HepG2 (cell line): ENCODE results near the gene EFCAB13. TPM values are rescaled to one million over a fixed set of nuclear protein-coding genes. Genes with fewer than 3 reads are reported as not detected.
A peak's percentile ranks its signal among the peaks of the same experiment; 100 is the strongest.

Experiments
- ATAC-seq: fragments of 200-7000 bp; cut with Tn5 transposase; 3 replicates; pipeline ENCODE4 v1.9.1; 2020; ENCODE audit warnings: mild to moderate bottlenecking, moderate library complexity
- BruUV-seq: library from RNA; stranded (reverse); fragments of 400-500 nt; replicated peaks from 2 replicates; lab custom pipeline; 2021; lab: Mats Ljungman, UMichigan
- CTCF ChIA-PET: fragments of 300-600 bp; formaldehyde crosslinking; extraction: SDS; loops from one replicate; lab custom pipeline; 2021; ENCODE audit warnings: low total read pairs, inconsistent platforms, low intra/inter-chr PET ratio; lab: Yijun Ruan, JAX
- POLR2A ChIA-PET: fragments of 350-600 bp; sonication (Branson Sonifier 250); formaldehyde crosslinking; loops from one replicate; lab custom pipeline; 2020; ENCODE audit warnings: antibody characterized with exemption, inconsistent platforms; lab: Yijun Ruan, JAX
- DNase-seq: peaks from one replicate; pipeline ENCODE4 v3.0.0-alpha.2; 2015; ENCODE audit warnings: low spot score
- FAIRE-seq: peaks from 3 replicates; lab custom pipeline; 2011; peaks lifted over from hg19 to GRCh38; lab: Jason Lieb, UNC
- H2AFZ ChIP-seq: one replicate; pipeline ENCODE4 v1.6.1; 2011; ENCODE audit warnings: low read length, inconsistent platforms
- H3K27ac ChIP-seq: fragments of 300-600 bp; 3 replicates; pipeline ENCODE4 v1.8.0; 2011; ENCODE audit warnings: mixed run types, mild to moderate bottlenecking, mixed read lengths, low read length, inconsistent platforms; ENCODE audit not compliant: insufficient read depth; ENCODE audit errors: extremely low read length
- H3K27me3 ChIP-seq, 2 experiments: fragments of 200-600 bp in 1 of 2; 2 replicates in 1 of 2; 3 replicates in 1 of 2; pipeline versions ENCODE4 v1.6.0 to v1.8.0; 2011; ENCODE audit warnings: low read length in 2 of 2, mild to moderate bottlenecking in 2 of 2, moderate library complexity in 2 of 2, inconsistent platforms in 1 of 2; ENCODE audit not compliant: insufficient read depth in 2 of 2, control insufficient read depth in 1 of 2
- H3K36me3 ChIP-seq, 2 experiments: fragments of 200-600 bp in 1 of 2; replicated peaks in 1 of 2; 2 replicates in 1 of 2; 3 replicates in 1 of 2; pipeline versions ENCODE4 v1.5.1 to v1.8.0; 2011; ENCODE audit warnings: low read length in 2 of 2, inconsistent platforms in 1 of 2; ENCODE audit not compliant: insufficient read depth in 2 of 2, control insufficient read depth in 1 of 2
- H3K4me1 ChIP-seq: 2 replicates; pipeline ENCODE4 v1.5.1; 2012; ENCODE audit warnings: low read length, inconsistent platforms; ENCODE audit not compliant: insufficient read depth
- H3K4me2 ChIP-seq: 2 replicates; pipeline ENCODE4 v1.6.0; 2011; ENCODE audit warnings: low read depth, low read length, inconsistent platforms
- H3K4me3 ChIP-seq, 3 experiments: fragments of 200-600 bp in 1 of 3; sonication (generic), shearing (Covaris generic) in 1 of 3; replicated peaks in 1 of 3; 2 replicates each; pipeline ENCODE4 v1.5.1; 2011 to 2016; ENCODE audit warnings: low read length in 3 of 3, inconsistent platforms in 2 of 3, low read depth in 2 of 3, mild to moderate bottlenecking in 2 of 3, control low read depth in 1 of 3, mixed read lengths in 1 of 3; ENCODE audit not compliant: insufficient read depth in 1 of 3
- H3K79me2 ChIP-seq: one replicate; pipeline ENCODE4 v1.6.1; 2011; ENCODE audit warnings: low read length, inconsistent platforms; ENCODE audit not compliant: insufficient read depth
- H3K9ac ChIP-seq: 2 replicates; pipeline ENCODE4 v1.6.0; 2011; ENCODE audit warnings: mild to moderate bottlenecking, low read depth, low read length, inconsistent platforms; ENCODE audit not compliant: insufficient read depth
- H3K9me3 ChIP-seq: 2 replicates; pipeline ENCODE4 v1.5.1; 2012; ENCODE audit warnings: mild to moderate bottlenecking, low read length
- H4K20me1 ChIP-seq: 2 replicates; pipeline ENCODE4 v1.6.0; 2011; ENCODE audit warnings: inconsistent platforms, mild to moderate bottlenecking, low read length, moderate library complexity; ENCODE audit not compliant: insufficient read depth
- ZNF160 ChIP-seq: sonication (generic); formaldehyde crosslinking; IDR thresholded peaks from 2 replicates; pipeline ENCODE4 v1.8.0; 2022; ENCODE audit warnings: mild to moderate bottlenecking, inconsistent platforms, missing genetic modification reagents
- WGBS: methylation state at CpG from one replicate; pipeline ENCODE4 v1.1.6; 2017; ENCODE audit warnings: low lambda C conversion rate; 5-methylcytosine and 5-hydroxymethylcytosine counted together
- in situ Hi-C: cut with HindIII; loops from 2 replicates; pipeline ENCODE4 v1.10.0; 2017; ENCODE audit warnings: low pct_unique_long_range_greater_than_20kb; ENCODE audit not compliant: extremely low pct_ligation_motif_present
- intact Hi-C: fragments of 100-400 bp; cut with micrococcal nuclease; formaldehyde crosslinking; loops from one replicate; pipeline ENCODE4 v1.10.0; 2022; ENCODE audit not compliant: unreplicated experiment
- polyA plus RNA-seq, 8 experiments: library from polyadenylated mRNA; depleted of rRNA in 3 of 8; stranded (reverse) in 7 of 8; unstranded in 1 of 8; fragments of >200 nt; fragmentation: Illumina TruSeq in 4 of 8; extraction: Trizol in 4 of 8; gene quantifications; 2 replicates each; pipeline versions ENCODE4 v1.2.1 to v1.2.3, GENCODE V29; 2011 to 2016; ENCODE audit warnings: low read depth in 4 of 8, missing spikeins in 1 of 8, mixed read lengths in 1 of 8; ENCODE audit not compliant: insufficient read depth in 1 of 8
- total RNA-seq, 5 experiments: library from RNA; depleted of rRNA; stranded (reverse); fragments of >200 nt; fragmentation: Illumina TruSeq; extraction: Trizol; gene quantifications; 2 replicates each; pipeline ENCODE4 v1.2.3, GENCODE V29; 2016; ENCODE audit warnings: low read depth in 1 of 5
- TF ChIP-seq, protein P1 (sequence below): sonication (generic); formaldehyde crosslinking; IDR thresholded peaks from one replicate; pipeline ENCODE4 v1.5.1; 2020; ENCODE audit warnings: mild to moderate bottlenecking, missing genetic modification reagents; ENCODE audit errors: not compliant biosample characterization

EFCAB13 gene
- total and polyA plus RNA-seq, 2 of the 13 experiments (the other 11 are each of a cell fraction or from before 2014, with no cell fraction given), result 0.22 to 0.71 TPM

DNA sequence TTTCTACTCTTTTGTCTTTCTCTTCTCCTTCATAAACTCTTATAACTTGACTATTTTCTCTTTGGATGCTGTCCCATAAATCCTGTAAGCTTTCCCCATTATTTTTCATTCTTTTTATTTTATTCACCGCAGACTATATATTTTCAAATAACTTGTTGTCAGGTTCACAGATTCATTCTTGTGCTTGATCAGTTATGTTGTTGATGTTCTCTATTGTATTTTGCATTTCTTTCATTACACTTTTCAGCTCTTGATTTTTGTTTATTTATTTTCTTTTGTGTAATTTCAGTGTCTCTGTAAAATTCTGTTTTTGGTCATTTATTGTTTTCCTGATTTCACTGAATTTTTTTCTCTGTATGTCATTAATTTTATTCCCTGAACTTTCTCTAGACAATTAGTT lies 49.2 kb downstream of the EFCAB13 start:
- whole genome bisulfite sequencing, result 96% methylated on average over 1 of the region's 1 CpG
- CTCF ChIA-PET, result no interaction called here
- intact Hi-C loops, result no loop called here
- no peak for ATAC-seq
- BruUV-seq, result no TSS peak
- no peak overlapping the region for H3K9ac ChIP-seq
- H3K27ac ChIP-seq, result no peak overlapping the region
- H3K79me2 ChIP-seq, result no peaks in the 10 kb centered on the region
- no peaks in the 10 kb centered on the region for H3K36me3 ChIP-seq
- no peaks in the 10 kb centered on the region for H4K20me1 ChIP-seq
- no peak overlapping the region for H2AFZ ChIP-seq
- H3K4me2 ChIP-seq, result no peak overlapping the region
- DNase-seq, result no peak
- POLR2A ChIA-PET, result no interaction called here
- H3K4me3 ChIP-seq, result no peak overlapping the region
- TF ChIP-seq, protein P1, sequence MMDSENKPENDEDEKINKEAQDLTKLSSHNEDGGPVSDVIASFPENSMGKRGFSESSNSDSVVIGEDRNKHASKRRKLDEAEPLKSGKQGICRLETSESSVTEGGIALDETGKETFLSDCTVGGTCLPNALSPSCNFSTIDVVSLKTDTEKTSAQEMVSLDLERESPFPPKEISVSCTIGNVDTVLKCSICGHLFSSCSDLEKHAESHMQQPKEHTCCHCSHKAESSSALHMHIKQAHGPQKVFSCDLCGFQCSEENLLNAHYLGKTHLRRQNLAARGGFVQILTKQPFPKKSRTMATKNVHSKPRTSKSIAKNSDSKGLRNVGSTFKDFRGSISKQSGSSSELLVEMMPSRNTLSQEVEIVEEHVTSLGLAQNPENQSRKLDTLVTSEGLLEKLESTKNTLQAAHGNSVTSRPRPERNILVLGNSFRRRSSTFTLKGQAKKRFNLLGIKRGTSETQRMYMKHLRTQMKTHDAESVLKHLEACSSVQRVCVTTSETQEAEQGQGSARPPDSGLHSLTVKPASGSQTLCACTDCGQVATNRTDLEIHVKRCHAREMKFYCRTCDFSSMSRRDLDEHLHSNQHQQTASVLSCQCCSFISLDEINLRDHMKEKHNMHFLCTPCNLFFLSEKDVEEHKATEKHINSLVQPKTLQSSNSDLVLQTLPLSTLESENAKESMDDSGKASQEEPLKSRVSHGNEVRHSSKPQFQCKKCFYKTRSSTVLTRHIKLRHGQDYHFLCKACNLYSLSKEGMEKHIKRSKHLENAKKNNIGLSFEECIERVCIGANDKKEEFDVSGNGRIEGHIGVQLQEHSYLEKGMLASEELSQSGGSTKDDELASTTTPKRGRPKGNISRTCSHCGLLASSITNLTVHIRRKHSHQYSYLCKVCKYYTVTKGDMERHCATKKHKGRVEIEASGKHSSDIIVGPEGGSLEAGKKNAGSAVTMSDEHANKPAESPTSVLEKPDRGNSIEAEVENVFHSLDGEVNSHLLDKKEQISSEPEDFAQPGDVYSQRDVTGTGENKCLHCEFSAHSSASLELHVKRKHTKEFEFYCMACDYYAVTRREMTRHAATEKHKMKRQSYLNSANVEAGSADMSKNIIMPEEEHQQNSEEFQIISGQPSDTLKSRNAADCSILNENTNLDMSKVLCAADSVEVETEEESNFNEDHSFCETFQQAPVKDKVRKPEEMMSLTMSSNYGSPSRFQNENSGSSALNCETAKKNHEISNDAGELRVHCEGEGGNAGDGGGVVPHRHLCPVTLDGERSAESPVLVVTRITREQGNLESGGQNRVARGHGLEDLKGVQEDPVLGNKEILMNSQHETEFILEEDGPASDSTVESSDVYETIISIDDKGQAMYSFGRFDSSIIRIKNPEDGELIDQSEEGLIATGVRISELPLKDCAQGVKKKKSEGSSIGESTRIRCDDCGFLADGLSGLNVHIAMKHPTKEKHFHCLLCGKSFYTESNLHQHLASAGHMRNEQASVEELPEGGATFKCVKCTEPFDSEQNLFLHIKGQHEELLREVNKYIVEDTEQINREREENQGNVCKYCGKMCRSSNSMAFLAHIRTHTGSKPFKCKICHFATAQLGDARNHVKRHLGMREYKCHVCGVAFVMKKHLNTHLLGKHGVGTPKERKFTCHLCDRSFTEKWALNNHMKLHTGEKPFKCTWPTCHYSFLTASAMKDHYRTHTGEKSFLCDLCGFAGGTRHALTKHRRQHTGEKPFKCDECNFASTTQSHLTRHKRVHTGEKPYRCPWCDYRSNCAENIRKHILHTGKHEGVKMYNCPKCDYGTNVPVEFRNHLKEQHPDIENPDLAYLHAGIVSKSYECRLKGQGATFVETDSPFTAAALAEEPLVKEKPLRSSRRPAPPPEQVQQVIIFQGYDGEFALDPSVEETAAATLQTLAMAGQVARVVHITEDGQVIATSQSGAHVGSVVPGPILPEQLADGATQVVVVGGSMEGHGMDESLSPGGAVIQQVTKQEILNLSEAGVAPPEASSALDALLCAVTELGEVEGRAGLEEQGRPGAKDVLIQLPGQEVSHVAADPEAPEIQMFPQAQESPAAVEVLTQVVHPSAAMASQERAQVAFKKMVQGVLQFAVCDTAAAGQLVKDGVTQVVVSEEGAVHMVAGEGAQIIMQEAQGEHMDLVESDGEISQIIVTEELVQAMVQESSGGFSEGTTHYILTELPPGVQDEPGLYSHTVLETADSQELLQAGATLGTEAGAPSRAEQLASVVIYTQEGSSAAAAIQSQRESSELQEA (CRISPR knock-in tag), result no peak
- TF ChIP-seq ZNF160 (CRISPR knock-in tag), result peak; percentile 89
- TF ChIP-seq, all 625 proteins: peak for 1
- no peak for FAIRE-seq
- H3K4me1 ChIP-seq, result no peaks in the 10 kb centered on the region
- in situ Hi-C loops, result loop anchor here (25.0 kb wide), 1 partner anchor 239 kb away; no protein-coding TSS in a partner anchor
- H3K9me3 ChIP-seq, result peaks cover 11% of the 10 kb centered on the region; the same call in 1 of the 2 replicates
- H3K27me3 ChIP-seq, result no peaks in the 10 kb centered on the region
